Peyer's patch (tissue), 4 donors: ENCODE results near the gene KCTD11.

Experiments used
- CTCF ChIP-seq, 6 experiments: fragments of 450-650 bp in 4 of 6; fragments of 200-600 bp in 2 of 6; sonication (generic) in 1 of 6; IDR thresholded peaks; one replicate each; pipeline ENCODE4 v1.5.1; 2017 to 2019; ENCODE audit warnings: antibody characterized with exemption in 6 of 6, mild to moderate bottlenecking in 3 of 6, moderate library complexity in 1 of 6
- POLR2A ChIP-seq, 2 donors: fragments of 450-650 bp; IDR thresholded peaks; one replicate each; pipeline ENCODE4 v1.5.1; 2017; ENCODE audit warnings: antibody characterized with exemption in 2 of 2, mild to moderate bottlenecking in 2 of 2, moderate library complexity in 2 of 2

- no peak for TF ChIP-seq POLR2A (IDR thresholded peaks at IDR 0.05)
- no peak for TF ChIP-seq CTCF (IDR thresholded peaks at IDR 0.05)
These were observed 42.3 kb upstream of the KCTD11 start for GRCh38 chr17:7309628-7310027.
